DND-41 (cell line): ENCODE measurements around the gene GATM.

Experiments
- EZH2 ChIP-seq: IDR thresholded peaks from 3 replicates; pipeline ENCODE4 v1.6.1; 2012; ENCODE audit warnings: borderline replicate concordance, low read depth, mild to moderate bottlenecking, moderate library complexity, low read length, inconsistent platforms; ENCODE audit not compliant: severe bottlenecking
- TF ChIP-seq, protein P1 (sequence below): IDR thresholded peaks from 2 replicates; pipeline ENCODE4 v1.5.1; 2012; ENCODE audit warnings: borderline replicate concordance, low read length, moderate library complexity, mild to moderate bottlenecking; ENCODE audit not compliant: poor library complexity, severe bottlenecking; ENCODE audit errors: extremely low read depth

DNA sequence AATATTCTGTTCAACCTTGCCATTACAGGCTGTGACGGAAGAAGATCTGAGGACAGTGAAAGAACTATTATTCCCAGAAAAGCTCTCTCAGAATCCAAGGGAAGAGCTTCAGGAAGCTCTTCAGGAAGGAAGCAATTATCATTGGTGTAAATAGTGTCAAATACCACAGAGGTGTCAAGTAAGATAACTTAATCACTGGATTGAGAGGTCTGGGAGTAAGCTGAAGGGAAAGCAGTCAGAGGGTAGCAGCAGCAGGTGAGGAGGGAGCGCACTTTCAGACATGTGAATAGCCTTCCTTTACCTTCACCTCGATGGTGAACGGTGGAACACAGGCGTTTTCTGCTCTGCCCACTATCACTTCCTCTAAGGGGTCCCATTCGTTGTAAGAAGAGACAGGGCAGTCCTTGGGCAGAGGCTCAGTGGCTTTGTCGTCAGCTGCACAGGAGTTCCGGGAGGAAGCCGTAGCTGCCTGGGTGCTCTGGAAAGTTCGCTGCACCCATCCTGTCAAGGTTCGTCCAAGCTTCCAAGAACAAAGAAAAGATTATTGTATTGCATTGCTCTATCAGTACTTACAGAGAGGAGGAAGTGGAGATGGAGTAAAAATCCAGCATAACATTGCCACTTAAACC, 1.9 kb downstream of the GATM start:
- TF ChIP-seq, protein P1, sequence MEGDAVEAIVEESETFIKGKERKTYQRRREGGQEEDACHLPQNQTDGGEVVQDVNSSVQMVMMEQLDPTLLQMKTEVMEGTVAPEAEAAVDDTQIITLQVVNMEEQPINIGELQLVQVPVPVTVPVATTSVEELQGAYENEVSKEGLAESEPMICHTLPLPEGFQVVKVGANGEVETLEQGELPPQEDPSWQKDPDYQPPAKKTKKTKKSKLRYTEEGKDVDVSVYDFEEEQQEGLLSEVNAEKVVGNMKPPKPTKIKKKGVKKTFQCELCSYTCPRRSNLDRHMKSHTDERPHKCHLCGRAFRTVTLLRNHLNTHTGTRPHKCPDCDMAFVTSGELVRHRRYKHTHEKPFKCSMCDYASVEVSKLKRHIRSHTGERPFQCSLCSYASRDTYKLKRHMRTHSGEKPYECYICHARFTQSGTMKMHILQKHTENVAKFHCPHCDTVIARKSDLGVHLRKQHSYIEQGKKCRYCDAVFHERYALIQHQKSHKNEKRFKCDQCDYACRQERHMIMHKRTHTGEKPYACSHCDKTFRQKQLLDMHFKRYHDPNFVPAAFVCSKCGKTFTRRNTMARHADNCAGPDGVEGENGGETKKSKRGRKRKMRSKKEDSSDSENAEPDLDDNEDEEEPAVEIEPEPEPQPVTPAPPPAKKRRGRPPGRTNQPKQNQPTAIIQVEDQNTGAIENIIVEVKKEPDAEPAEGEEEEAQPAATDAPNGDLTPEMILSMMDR, result no peak
- TF ChIP-seq EZH2, result no peak
